ENCODE data around the gene NANOS2.

NANOS2 gene

DNA sequence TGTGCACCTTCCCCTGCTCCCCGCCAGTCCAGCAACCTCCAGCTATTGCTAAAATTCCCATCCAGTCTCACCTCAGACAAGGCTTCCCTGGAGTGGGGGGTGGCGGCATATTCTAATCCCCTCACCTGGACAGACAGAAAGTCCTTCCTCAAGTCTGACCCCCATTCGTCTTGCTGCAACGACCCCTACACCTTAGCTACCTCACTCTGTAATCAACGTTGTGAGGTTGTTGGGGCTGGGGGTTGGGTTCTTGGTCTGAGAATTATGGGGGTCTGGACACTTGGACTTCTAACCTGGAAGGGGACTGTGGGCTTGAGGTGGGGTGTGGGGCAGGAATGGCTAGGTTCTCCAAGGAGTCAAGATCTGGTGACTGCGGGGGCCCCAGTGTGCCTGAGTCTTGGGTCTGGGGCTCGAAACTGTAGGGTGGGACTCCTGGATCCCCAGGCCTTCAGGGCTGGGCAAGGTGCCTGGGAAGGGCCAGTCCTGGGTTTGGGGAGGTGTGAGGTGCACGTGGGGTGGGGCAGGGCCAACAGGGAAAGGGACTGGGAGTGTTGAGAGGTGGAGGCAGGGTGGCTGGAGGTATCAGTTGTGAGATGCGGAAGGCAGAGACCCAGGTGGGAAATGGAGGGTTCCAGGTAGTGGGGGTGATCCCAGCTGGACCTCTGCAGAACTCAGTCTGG is 49.2 kb downstream of the NANOS2 start:
- no peak for TF ChIP-seq ZNF274 (IDR thresholded peaks at IDR 0.05; ENCODE audit: low read depth, low read length)
- H3K4me3 ChIP-seq (ENCODE audit: low read length), result no peak overlapping the region

GRCh38 chr19:45864629-45865082 is 49.9 kb downstream of the NANOS2 start:
- H3K4me3 ChIP-seq (ENCODE audit: low read length), result peak overlapping the region; percentile 16; the same call in 1 of the 2 replicates

DNA sequence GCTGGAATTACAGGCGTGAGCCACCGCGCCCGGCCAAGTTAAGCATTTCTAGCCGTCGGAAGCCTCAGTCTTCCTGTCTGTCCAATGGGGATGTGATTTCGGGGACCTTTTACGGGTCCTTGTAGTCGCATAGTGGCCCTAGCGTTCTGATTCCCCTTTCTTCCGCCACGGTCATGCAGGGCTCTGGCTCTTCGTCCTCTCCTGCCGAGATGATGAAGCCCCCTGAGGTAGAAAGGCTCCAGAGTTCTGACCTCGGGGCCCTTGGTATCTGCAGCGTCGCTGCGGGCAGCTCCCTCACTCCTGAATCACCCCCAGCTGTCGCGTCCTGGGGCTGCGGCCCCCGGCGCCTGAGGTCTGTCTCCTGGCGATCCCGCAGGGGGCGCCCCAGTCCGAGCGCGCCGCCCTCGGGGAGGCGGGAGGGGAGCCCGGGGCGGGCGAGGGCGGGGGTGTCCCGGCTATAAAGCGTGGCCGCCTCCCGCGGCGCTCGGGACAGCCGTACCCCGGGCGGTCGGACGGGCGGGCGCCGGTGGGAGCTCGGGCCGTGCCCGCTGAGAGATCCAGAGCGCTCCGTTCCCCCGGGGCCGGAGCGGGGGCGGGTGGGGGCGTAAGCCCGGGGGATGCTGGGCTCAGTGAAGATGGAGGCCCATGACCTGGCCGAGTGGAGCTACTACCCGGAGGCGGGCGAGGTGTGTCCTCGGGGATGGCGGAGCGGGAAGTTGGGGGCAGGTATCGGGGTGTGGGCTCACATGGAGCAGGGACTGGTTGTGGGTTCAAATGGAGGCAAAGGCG is 50.5 kb downstream of the NANOS2 start, which contains the start of gene FOXA3:
FOXA3 (plus strand) TSS at position 487 of the 789 bp plus-strand sequence; CDS start at position 618, 131 bp downstream.
- TF ChIP-seq ZNF274 (IDR thresholded peaks at IDR 0.05; ENCODE audit: low read depth, low read length), result no peak
- H3K4me3 ChIP-seq (ENCODE audit: low read length), result peak within 1 kb of the TSS; percentile 30; the same call in 1 of the 2 replicates

More at GRCh38 chr19:45864629-45865082, 49.9 kb downstream of the NANOS2 start:
- TF ChIP-seq ZNF274 (IDR thresholded peaks at IDR 0.05; ENCODE audit: low read depth, low read length), result no peak

- TF ChIP-seq ZNF274 (IDR thresholded peaks at IDR 0.05; ENCODE audit: low read depth, low read length), result no peak
- H3K4me3 ChIP-seq (ENCODE audit: low read length), result peak overlapping the region; percentile 30; the same call in 1 of the 2 replicates
Observed at GRCh38 chr19:45863335-45863839, 51.2 kb downstream of the NANOS2 start.

All from GM08714 (cell line).